HepG2 (cell line): ENCODE data around the gene MMP3. TPM values are rescaled to one million over a fixed set of nuclear protein-coding genes. Genes with fewer than 3 reads are reported as not detected.

ENCODE experiments used
- ATAC-seq: fragments of 200-7000 bp; cut with Tn5 transposase; 3 replicates; pipeline ENCODE4 v1.9.1; 2020; ENCODE audit warnings: mild to moderate bottlenecking, moderate library complexity
- BruUV-seq: library from RNA; stranded (reverse); fragments of 400-500 nt; replicated peaks from 2 replicates; lab custom pipeline; 2021; lab: Mats Ljungman, UMichigan
- CTCF ChIA-PET: fragments of 300-600 bp; formaldehyde crosslinking; extraction: SDS; loops from one replicate; lab custom pipeline; 2021; ENCODE audit warnings: low total read pairs, inconsistent platforms, low intra/inter-chr PET ratio; lab: Yijun Ruan, JAX
- POLR2A ChIA-PET: fragments of 350-600 bp; sonication (Branson Sonifier 250); formaldehyde crosslinking; loops from one replicate; lab custom pipeline; 2020; ENCODE audit warnings: antibody characterized with exemption, inconsistent platforms; lab: Yijun Ruan, JAX
- DNase-seq: peaks from one replicate; pipeline ENCODE4 v3.0.0-alpha.2; 2015; ENCODE audit warnings: low spot score
- FAIRE-seq: peaks from 3 replicates; lab custom pipeline; 2011; peaks lifted over from hg19 to GRCh38; lab: Jason Lieb, UNC
- H2AFZ ChIP-seq: one replicate; pipeline ENCODE4 v1.6.1; 2011; ENCODE audit warnings: low read length, inconsistent platforms
- H3K27ac ChIP-seq: fragments of 300-600 bp; 3 replicates; pipeline ENCODE4 v1.8.0; 2011; ENCODE audit warnings: mixed run types, mild to moderate bottlenecking, mixed read lengths, low read length, inconsistent platforms; ENCODE audit not compliant: insufficient read depth; ENCODE audit errors: extremely low read length
- H3K27me3 ChIP-seq, 2 experiments: fragments of 200-600 bp in 1 of 2; 2 replicates in 1 of 2; 3 replicates in 1 of 2; pipeline versions ENCODE4 v1.6.0 to v1.8.0; 2011; ENCODE audit warnings: low read length in 2 of 2, mild to moderate bottlenecking in 2 of 2, moderate library complexity in 2 of 2, inconsistent platforms in 1 of 2; ENCODE audit not compliant: insufficient read depth in 2 of 2, control insufficient read depth in 1 of 2
- H3K36me3 ChIP-seq, 2 experiments: fragments of 200-600 bp in 1 of 2; replicated peaks in 1 of 2; 2 replicates in 1 of 2; 3 replicates in 1 of 2; pipeline versions ENCODE4 v1.5.1 to v1.8.0; 2011; ENCODE audit warnings: low read length in 2 of 2, inconsistent platforms in 1 of 2; ENCODE audit not compliant: insufficient read depth in 2 of 2, control insufficient read depth in 1 of 2
- H3K4me1 ChIP-seq: 2 replicates; pipeline ENCODE4 v1.5.1; 2012; ENCODE audit warnings: low read length, inconsistent platforms; ENCODE audit not compliant: insufficient read depth
- H3K4me2 ChIP-seq: 2 replicates; pipeline ENCODE4 v1.6.0; 2011; ENCODE audit warnings: low read depth, low read length, inconsistent platforms
- H3K4me3 ChIP-seq, 3 experiments: fragments of 200-600 bp in 1 of 3; sonication (generic), shearing (Covaris generic) in 1 of 3; replicated peaks in 1 of 3; 2 replicates each; pipeline ENCODE4 v1.5.1; 2011 to 2016; ENCODE audit warnings: low read length in 3 of 3, inconsistent platforms in 2 of 3, low read depth in 2 of 3, mild to moderate bottlenecking in 2 of 3, control low read depth in 1 of 3, mixed read lengths in 1 of 3; ENCODE audit not compliant: insufficient read depth in 1 of 3
- H3K79me2 ChIP-seq: one replicate; pipeline ENCODE4 v1.6.1; 2011; ENCODE audit warnings: low read length, inconsistent platforms; ENCODE audit not compliant: insufficient read depth
- H3K9ac ChIP-seq: 2 replicates; pipeline ENCODE4 v1.6.0; 2011; ENCODE audit warnings: mild to moderate bottlenecking, low read depth, low read length, inconsistent platforms; ENCODE audit not compliant: insufficient read depth
- H3K9me3 ChIP-seq: 2 replicates; pipeline ENCODE4 v1.5.1; 2012; ENCODE audit warnings: mild to moderate bottlenecking, low read length
- H4K20me1 ChIP-seq: 2 replicates; pipeline ENCODE4 v1.6.0; 2011; ENCODE audit warnings: inconsistent platforms, mild to moderate bottlenecking, low read length, moderate library complexity; ENCODE audit not compliant: insufficient read depth
- CBX1 ChIP-seq: IDR thresholded peaks from one replicate; pipeline ENCODE4 v1.6.1; 2016; ENCODE audit warnings: antibody characterized with exemption, low read depth
- DNMT1 ChIP-seq: sonication (generic); formaldehyde crosslinking; IDR thresholded peaks from 2 replicates; pipeline ENCODE4 v1.5.1; 2020; ENCODE audit warnings: mild to moderate bottlenecking, missing genetic modification reagents
- GATAD1 ChIP-seq: IDR thresholded peaks from 2 replicates; pipeline ENCODE4 v1.6.1; 2016; ENCODE audit warnings: missing genetic modification reagents, missing compliant biosample characterization
- KDM6A ChIP-seq: IDR thresholded peaks from 2 replicates; pipeline ENCODE4 v1.6.1; 2016; ENCODE audit warnings: low read depth
- KLF11 ChIP-seq: IDR thresholded peaks from 2 replicates; pipeline ENCODE4 v1.6.1; 2016; ENCODE audit warnings: missing compliant biosample characterization
- RBAK ChIP-seq: sonication (generic); formaldehyde crosslinking; IDR thresholded peaks from 2 replicates; pipeline ENCODE4 v1.5.1; 2020; ENCODE audit warnings: mild to moderate bottlenecking, missing genetic modification reagents
- SIN3B ChIP-seq: fragments of 150-350 bp; IDR thresholded peaks from 2 replicates; pipeline ENCODE4 v1.6.1; 2014; ENCODE audit warnings: low read length
- SOX5 ChIP-seq: IDR thresholded peaks from 2 replicates; pipeline ENCODE4 v1.6.1; 2016; ENCODE audit warnings: borderline replicate concordance
- XRCC5 ChIP-seq: fragments of 200-400 bp; formaldehyde crosslinking; optimal IDR thresholded peaks from 2 replicates; pipeline ENCODE3; 2017; ENCODE audit warnings: mild to moderate bottlenecking, low read length
- ZFAT ChIP-seq: sonication (generic); formaldehyde crosslinking; conservative IDR thresholded peaks from 2 replicates; pipeline ENCODE4 v1.8.1; 2023; ENCODE audit warnings: missing genetic modification reagents, inconsistent platforms
- ZNF782 ChIP-seq: sonication (generic); formaldehyde crosslinking; IDR thresholded peaks from 2 replicates; pipeline ENCODE4 v1.4.0; 2020; ENCODE audit warnings: missing genetic modification reagents, mild to moderate bottlenecking, borderline replicate concordance
- ZNF816 ChIP-seq: sonication (generic); formaldehyde crosslinking; IDR thresholded peaks from 2 replicates; pipeline ENCODE4 v1.8.0; 2022; ENCODE audit warnings: missing genetic modification reagents, mild to moderate bottlenecking, borderline replicate concordance
- ZSCAN21 ChIP-seq: sonication (generic); formaldehyde crosslinking; IDR thresholded peaks from 2 replicates; pipeline ENCODE4 v1.8.0; 2022; ENCODE audit warnings: mild to moderate bottlenecking, missing genetic modification reagents, moderate library complexity, borderline replicate concordance
- WGBS: methylation state at CpG from one replicate; pipeline ENCODE4 v1.1.6; 2017; ENCODE audit warnings: low lambda C conversion rate; 5-methylcytosine and 5-hydroxymethylcytosine counted together
- in situ Hi-C: cut with HindIII; loops from 2 replicates; pipeline ENCODE4 v1.10.0; 2017; ENCODE audit warnings: low pct_unique_long_range_greater_than_20kb; ENCODE audit not compliant: extremely low pct_ligation_motif_present
- intact Hi-C: fragments of 100-400 bp; cut with micrococcal nuclease; formaldehyde crosslinking; loops from one replicate; pipeline ENCODE4 v1.10.0; 2022; ENCODE audit not compliant: unreplicated experiment
- polyA plus RNA-seq, 8 experiments: library from polyadenylated mRNA; depleted of rRNA in 3 of 8; stranded (reverse) in 7 of 8; unstranded in 1 of 8; fragments of >200 nt; fragmentation: Illumina TruSeq in 4 of 8; extraction: Trizol in 4 of 8; gene quantifications; 2 replicates each; pipeline versions ENCODE4 v1.2.1 to v1.2.3, GENCODE V29; 2011 to 2016; ENCODE audit warnings: low read depth in 4 of 8, missing spikeins in 1 of 8, mixed read lengths in 1 of 8; ENCODE audit not compliant: insufficient read depth in 1 of 8
- total RNA-seq, 5 experiments: library from RNA; depleted of rRNA; stranded (reverse); fragments of >200 nt; fragmentation: Illumina TruSeq; extraction: Trizol; gene quantifications; 2 replicates each; pipeline ENCODE4 v1.2.3, GENCODE V29; 2016; ENCODE audit warnings: low read depth in 1 of 5
- TF ChIP-seq, protein P1 (sequence below), 2 experiments: IDR thresholded peaks; 2 replicates each; pipeline ENCODE4 v1.6.1; 2011 to 2012; ENCODE audit warnings: low read length in 2 of 2, borderline replicate concordance in 1 of 2, low read depth in 1 of 2, mild to moderate bottlenecking in 1 of 2, moderate library complexity in 1 of 2
- TF ChIP-seq, protein P2 (sequence below): sonication (generic); formaldehyde crosslinking; IDR thresholded peaks from 2 replicates; pipeline ENCODE4 v1.5.0; 2020; ENCODE audit warnings: mild to moderate bottlenecking, missing genetic modification reagents, borderline replicate concordance
- TF ChIP-seq, protein P3 (sequence below): IDR thresholded peaks from 2 replicates; pipeline ENCODE4 v1.6.1; 2016; ENCODE audit warnings: mild to moderate bottlenecking
- TF ChIP-seq, protein P4 (sequence below): IDR thresholded peaks from 2 replicates; pipeline ENCODE4 v1.6.1; 2016; ENCODE audit warnings: low read depth, control low read depth
- TF ChIP-seq, protein P5 (sequence below): sonication (generic); formaldehyde crosslinking; IDR thresholded peaks from 2 replicates; pipeline ENCODE4 v1.8.0; 2022; ENCODE audit warnings: mild to moderate bottlenecking, missing genetic modification reagents, moderate library complexity

Gene MMP3
- total and polyA plus RNA-seq, 2 of the 13 experiments (the other 11 are each of a cell fraction or from before 2014, with no cell fraction given), result 1.2 to 1.5 TPM

DNA sequence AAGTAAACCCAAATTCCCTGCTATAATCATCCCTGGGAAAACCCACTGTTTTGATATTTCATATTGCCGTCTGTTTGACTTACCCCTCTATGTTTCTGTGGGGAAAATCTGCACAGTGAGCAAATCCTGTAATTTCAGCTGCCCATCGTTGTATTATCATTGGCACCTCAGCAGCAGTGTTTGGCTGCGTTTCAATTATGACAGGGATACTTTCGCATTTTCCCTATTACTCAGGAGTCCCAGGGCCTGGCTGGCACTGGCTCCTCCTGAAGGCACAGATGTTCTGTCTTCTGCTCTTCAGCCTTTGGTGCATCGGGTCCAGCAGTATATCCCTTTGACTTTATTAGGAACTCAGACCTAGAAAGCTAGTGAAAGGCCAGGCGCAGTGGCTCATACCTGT lies 43.6 kb upstream of the MMP3 start:
- no peaks in the 10 kb centered on the region for H4K20me1 ChIP-seq
- H3K79me2 ChIP-seq, result no peaks in the 10 kb centered on the region
- in situ Hi-C loops (no loop called here), intact Hi-C loops (no loop called here)
- no peak overlapping the region for H2AFZ ChIP-seq
- TF ChIP-seq CBX1, result no peak
- TF ChIP-seq SOX5, result no peak
- TF ChIP-seq, protein P1, sequence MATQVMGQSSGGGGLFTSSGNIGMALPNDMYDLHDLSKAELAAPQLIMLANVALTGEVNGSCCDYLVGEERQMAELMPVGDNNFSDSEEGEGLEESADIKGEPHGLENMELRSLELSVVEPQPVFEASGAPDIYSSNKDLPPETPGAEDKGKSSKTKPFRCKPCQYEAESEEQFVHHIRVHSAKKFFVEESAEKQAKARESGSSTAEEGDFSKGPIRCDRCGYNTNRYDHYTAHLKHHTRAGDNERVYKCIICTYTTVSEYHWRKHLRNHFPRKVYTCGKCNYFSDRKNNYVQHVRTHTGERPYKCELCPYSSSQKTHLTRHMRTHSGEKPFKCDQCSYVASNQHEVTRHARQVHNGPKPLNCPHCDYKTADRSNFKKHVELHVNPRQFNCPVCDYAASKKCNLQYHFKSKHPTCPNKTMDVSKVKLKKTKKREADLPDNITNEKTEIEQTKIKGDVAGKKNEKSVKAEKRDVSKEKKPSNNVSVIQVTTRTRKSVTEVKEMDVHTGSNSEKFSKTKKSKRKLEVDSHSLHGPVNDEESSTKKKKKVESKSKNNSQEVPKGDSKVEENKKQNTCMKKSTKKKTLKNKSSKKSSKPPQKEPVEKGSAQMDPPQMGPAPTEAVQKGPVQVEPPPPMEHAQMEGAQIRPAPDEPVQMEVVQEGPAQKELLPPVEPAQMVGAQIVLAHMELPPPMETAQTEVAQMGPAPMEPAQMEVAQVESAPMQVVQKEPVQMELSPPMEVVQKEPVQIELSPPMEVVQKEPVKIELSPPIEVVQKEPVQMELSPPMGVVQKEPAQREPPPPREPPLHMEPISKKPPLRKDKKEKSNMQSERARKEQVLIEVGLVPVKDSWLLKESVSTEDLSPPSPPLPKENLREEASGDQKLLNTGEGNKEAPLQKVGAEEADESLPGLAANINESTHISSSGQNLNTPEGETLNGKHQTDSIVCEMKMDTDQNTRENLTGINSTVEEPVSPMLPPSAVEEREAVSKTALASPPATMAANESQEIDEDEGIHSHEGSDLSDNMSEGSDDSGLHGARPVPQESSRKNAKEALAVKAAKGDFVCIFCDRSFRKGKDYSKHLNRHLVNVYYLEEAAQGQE (IDR thresholded peaks at IDR 0.05; ENCODE audit: borderline replicate concordance in 1 of 2, low read depth in 1 of 2, low read length in 2 of 2), result no peak
- TF ChIP-seq, protein P2, sequence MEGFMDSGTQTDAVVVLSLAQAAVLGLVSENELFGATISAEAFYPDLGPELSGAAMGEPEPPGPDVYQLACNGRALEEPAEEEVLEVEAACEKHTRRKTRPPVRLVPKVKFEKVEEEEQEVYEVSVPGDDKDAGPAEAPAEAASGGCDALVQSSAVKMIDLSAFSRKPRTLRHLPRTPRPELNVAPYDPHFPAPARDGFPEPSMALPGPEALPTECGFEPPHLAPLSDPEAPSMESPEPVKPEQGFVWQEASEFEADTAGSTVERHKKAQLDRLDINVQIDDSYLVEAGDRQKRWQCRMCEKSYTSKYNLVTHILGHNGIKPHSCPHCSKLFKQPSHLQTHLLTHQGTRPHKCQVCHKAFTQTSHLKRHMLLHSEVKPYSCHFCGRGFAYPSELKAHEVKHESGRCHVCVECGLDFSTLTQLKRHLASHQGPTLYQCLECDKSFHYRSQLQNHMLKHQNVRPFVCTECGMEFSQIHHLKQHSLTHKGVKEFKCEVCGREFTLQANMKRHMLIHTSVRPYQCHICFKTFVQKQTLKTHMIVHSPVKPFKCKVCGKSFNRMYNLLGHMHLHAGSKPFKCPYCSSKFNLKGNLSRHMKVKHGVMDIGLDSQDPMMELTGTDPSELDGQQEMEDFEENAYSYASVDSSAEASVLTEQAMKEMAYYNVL, result no peak
- TF ChIP-seq ZSCAN21 (CRISPR knock-in tag), result no peak
- no peak for TF ChIP-seq KLF11
- TF ChIP-seq, protein P3, sequence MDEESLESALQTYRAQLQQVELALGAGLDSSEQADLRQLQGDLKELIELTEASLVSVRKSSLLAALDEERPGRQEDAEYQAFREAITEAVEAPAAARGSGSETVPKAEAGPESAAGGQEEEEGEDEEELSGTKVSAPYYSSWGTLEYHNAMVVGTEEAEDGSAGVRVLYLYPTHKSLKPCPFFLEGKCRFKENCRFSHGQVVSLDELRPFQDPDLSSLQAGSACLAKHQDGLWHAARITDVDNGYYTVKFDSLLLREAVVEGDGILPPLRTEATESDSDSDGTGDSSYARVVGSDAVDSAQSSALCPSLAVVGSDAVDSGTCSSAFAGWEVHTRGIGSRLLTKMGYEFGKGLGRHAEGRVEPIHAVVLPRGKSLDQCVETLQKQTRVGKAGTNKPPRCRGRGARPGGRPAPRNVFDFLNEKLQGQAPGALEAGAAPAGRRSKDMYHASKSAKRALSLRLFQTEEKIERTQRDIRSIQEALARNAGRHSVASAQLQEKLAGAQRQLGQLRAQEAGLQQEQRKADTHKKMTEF (CRISPR knock-in tag), result no peak
- no peak for TF ChIP-seq RBAK (CRISPR knock-in tag)
- TF ChIP-seq XRCC5, result no peak
- TF ChIP-seq DNMT1 (CRISPR knock-in tag), result no peak
- no peak for TF ChIP-seq ZNF816
- TF ChIP-seq SIN3B, result no peak
- TF ChIP-seq GATAD1 (CRISPR knock-in tag), result no peak
- TF ChIP-seq ZFAT, result no peak
- TF ChIP-seq, protein P4, sequence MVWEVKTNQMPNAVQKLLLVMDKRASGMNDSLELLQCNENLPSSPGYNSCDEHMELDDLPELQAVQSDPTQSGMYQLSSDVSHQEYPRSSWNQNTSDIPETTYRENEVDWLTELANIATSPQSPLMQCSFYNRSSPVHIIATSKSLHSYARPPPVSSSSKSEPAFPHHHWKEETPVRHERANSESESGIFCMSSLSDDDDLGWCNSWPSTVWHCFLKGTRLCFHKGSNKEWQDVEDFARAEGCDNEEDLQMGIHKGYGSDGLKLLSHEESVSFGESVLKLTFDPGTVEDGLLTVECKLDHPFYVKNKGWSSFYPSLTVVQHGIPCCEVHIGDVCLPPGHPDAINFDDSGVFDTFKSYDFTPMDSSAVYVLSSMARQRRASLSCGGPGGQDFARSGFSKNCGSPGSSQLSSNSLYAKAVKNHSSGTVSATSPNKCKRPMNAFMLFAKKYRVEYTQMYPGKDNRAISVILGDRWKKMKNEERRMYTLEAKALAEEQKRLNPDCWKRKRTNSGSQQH, result no peak
- no peak for TF ChIP-seq ZNF782
- TF ChIP-seq KDM6A (CRISPR knock-in tag), result no peak
- TF ChIP-seq, protein P5, sequence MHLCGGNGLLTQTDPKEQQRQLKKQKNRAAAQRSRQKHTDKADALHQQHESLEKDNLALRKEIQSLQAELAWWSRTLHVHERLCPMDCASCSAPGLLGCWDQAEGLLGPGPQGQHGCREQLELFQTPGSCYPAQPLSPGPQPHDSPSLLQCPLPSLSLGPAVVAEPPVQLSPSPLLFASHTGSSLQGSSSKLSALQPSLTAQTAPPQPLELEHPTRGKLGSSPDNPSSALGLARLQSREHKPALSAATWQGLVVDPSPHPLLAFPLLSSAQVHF (CRISPR knock-in tag), result no peak
- POLR2A ChIA-PET, result no interaction called here
- no peaks in the 10 kb centered on the region for H3K36me3 ChIP-seq
- H3K27me3 ChIP-seq, result no peaks in the 10 kb centered on the region
- no peak for FAIRE-seq
- H3K4me2 ChIP-seq, result no peak overlapping the region
- H3K9ac ChIP-seq, result no peak overlapping the region
- no peak overlapping the region for H3K4me3 ChIP-seq
- no peak overlapping the region for H3K27ac ChIP-seq
- no peak for DNase-seq
- ATAC-seq, result no peak
- no peaks in the 10 kb centered on the region for H3K4me1 ChIP-seq
- no TSS peak for BruUV-seq
- 58% methylated on average over 6 of the region's 6 CpGs for WGBS
- CTCF ChIA-PET, result no interaction called here
- no peaks in the 10 kb centered on the region for H3K9me3 ChIP-seq
